GM12878 (cell line): ENCODE results near the gene PLP2. TPM values are rescaled to one million over a fixed set of nuclear protein-coding genes. Genes with fewer than 3 reads are reported as not detected.

Experiments
- ATAC-seq: fragments of 200-7000 bp; cut with Tn5 transposase; 3 replicates; pipeline ENCODE4 v1.9.1; 2020; ENCODE audit warnings: mild to moderate bottlenecking, moderate library complexity
- BruUV-seq: library from RNA; stranded (reverse); fragments of 400-500 nt; replicated peaks from 2 replicates; lab custom pipeline; 2021; lab: Mats Ljungman, UMichigan
- CTCF ChIA-PET: fragments of 300-600 bp; sonication (Branson Sonifier 250); formaldehyde crosslinking; extraction: SDS; loops from one replicate; lab custom pipeline; 2021; ENCODE audit warnings: inconsistent platforms; lab: Yijun Ruan, JAX
- POLR2A ChIA-PET: fragments of 350-600 bp; formaldehyde crosslinking; extraction: SDS; loops from one replicate; lab custom pipeline; 2021; ENCODE audit warnings: inconsistent platforms; lab: Charles Lee
- RAD21 ChIA-PET: fragments of 300-600 bp; sonication (Branson Sonifier 250); formaldehyde crosslinking; loops from one replicate; lab custom pipeline; 2023; ENCODE audit warnings: antibody characterized with exemption; ENCODE audit not compliant: unreplicated experiment; lab: Charles Lee
- SMC1A ChIA-PET: fragments of 300-600 bp; sonication (Branson Sonifier 250); formaldehyde crosslinking; loops from one replicate; lab custom pipeline; 2023; ENCODE audit not compliant: unreplicated experiment, uncharacterized antibody; lab: Charles Lee
- DNase-seq: peaks from one replicate; pipeline ENCODE4 v3.0.0-alpha.2; 2011; ENCODE audit warnings: low read depth, low spot score
- FAIRE-seq: peaks from 3 replicates; lab custom pipeline; 2011; peaks lifted over from hg19 to GRCh38; lab: Jason Lieb, UNC
- H2AFZ ChIP-seq: 2 replicates; pipeline ENCODE4 v1.6.0; 2011; ENCODE audit warnings: low read depth, low read length, control low read depth; ENCODE audit not compliant: control insufficient read depth
- H3K27ac ChIP-seq: 2 replicates; pipeline ENCODE4 v1.5.1; 2011; ENCODE audit warnings: control low read depth; ENCODE audit not compliant: control insufficient read depth, insufficient read depth
- H3K27me3 ChIP-seq, 2 experiments: replicated peaks in 1 of 2; 2 replicates each; pipeline versions ENCODE4 v1.6.0 to v1.6.1; 2011; ENCODE audit warnings: low read length in 1 of 2; ENCODE audit not compliant: control insufficient read depth in 2 of 2, insufficient read depth in 2 of 2
- H3K36me3 ChIP-seq, 2 experiments: 2 replicates each; pipeline ENCODE4 v1.5.1; 2011; ENCODE audit warnings: low read length in 1 of 2; ENCODE audit not compliant: control insufficient read depth in 2 of 2, insufficient read depth in 2 of 2
- H3K4me1 ChIP-seq: 2 replicates; pipeline ENCODE4 v1.6.1; 2011; ENCODE audit warnings: mild to moderate bottlenecking, low read length, moderate library complexity, mixed read lengths; ENCODE audit not compliant: control insufficient read depth, insufficient read depth
- H3K4me2 ChIP-seq: 2 replicates; pipeline ENCODE4 v1.6.0; 2011; ENCODE audit warnings: control low read depth; ENCODE audit not compliant: control insufficient read depth, insufficient read depth
- H3K4me3 ChIP-seq: fragments of 200-600 bp; sonication (generic); 2 replicates; pipeline ENCODE4 v1.5.1; 2016
- H3K79me2 ChIP-seq: 2 replicates; pipeline ENCODE4 v1.6.0; 2011; ENCODE audit warnings: low read length; ENCODE audit not compliant: control insufficient read depth, insufficient read depth
- H3K9ac ChIP-seq: 2 replicates; pipeline ENCODE4 v1.8.0; 2011; ENCODE audit warnings: low read length, control low read depth, mixed read lengths; ENCODE audit not compliant: control insufficient read depth, insufficient read depth
- H3K9me3 ChIP-seq: replicated peaks from 3 replicates; pipeline ENCODE4 v1.5.1; 2011; ENCODE audit warnings: mild to moderate bottlenecking, low read length; ENCODE audit not compliant: control insufficient read depth, insufficient read depth
- H4K20me1 ChIP-seq: 2 replicates; pipeline ENCODE4 v1.6.0; 2011; ENCODE audit not compliant: control insufficient read depth, insufficient read depth
- BACH1 ChIP-seq: fragments of 450-650 bp; IDR thresholded peaks from 2 replicates; pipeline ENCODE4 v1.6.1; 2017; ENCODE audit warnings: mild to moderate bottlenecking, borderline replicate concordance
- CREB1 ChIP-seq: IDR thresholded peaks from 2 replicates; pipeline ENCODE4 v1.6.1; 2012; ENCODE audit warnings: low read depth, mild to moderate bottlenecking, inconsistent platforms
- DPF2 ChIP-seq: fragments of 450-650 bp; IDR thresholded peaks from 2 replicates; pipeline ENCODE4 v1.6.1; 2017; ENCODE audit warnings: mild to moderate bottlenecking
- E2F4 ChIP-seq: IDR thresholded peaks from 2 replicates; pipeline ENCODE4 v1.6.1; 2012; ENCODE audit warnings: low read depth, low read length, improper control_type of control experiment
- EED ChIP-seq: sonication (generic); IDR thresholded peaks from 2 replicates; pipeline ENCODE4 v1.6.1; 2016; ENCODE audit warnings: antibody characterized with exemption, low read depth
- GATAD2B ChIP-seq: fragments of 450-650 bp; conservative IDR thresholded peaks from 2 replicates; pipeline ENCODE4 v1.6.1; 2017; ENCODE audit warnings: low read depth, mild to moderate bottlenecking, moderate library complexity
- IKZF1 ChIP-seq: fragments of 450-650 bp; conservative IDR thresholded peaks from 2 replicates; pipeline ENCODE4 v1.6.1; 2017; ENCODE audit warnings: antibody characterized with exemption, mild to moderate bottlenecking
- LARP7 ChIP-seq: fragments of 450-650 bp; IDR thresholded peaks from 2 replicates; pipeline ENCODE4 v1.6.1; 2017; ENCODE audit warnings: mild to moderate bottlenecking
- NKRF ChIP-seq: fragments of 450-650 bp; conservative IDR thresholded peaks from 2 replicates; pipeline ENCODE4 v1.6.1; 2017; ENCODE audit warnings: mild to moderate bottlenecking, moderate library complexity
- POLR2A ChIP-seq: IDR thresholded peaks from 2 replicates; pipeline ENCODE4 v1.6.1; 2011; ENCODE audit warnings: low read depth, mild to moderate bottlenecking, low read length
- POLR2AphosphoS5 ChIP-seq: IDR thresholded peaks from 2 replicates; pipeline ENCODE4 v1.6.1; 2011; ENCODE audit warnings: mild to moderate bottlenecking, low read length, inconsistent platforms
- RELB ChIP-seq: fragments of 450-650 bp; IDR thresholded peaks from 2 replicates; pipeline ENCODE4 v1.6.1; 2017; ENCODE audit warnings: low read depth, mild to moderate bottlenecking, moderate library complexity
- TAF1 ChIP-seq: IDR thresholded peaks from 2 replicates; pipeline ENCODE4 v1.6.1; 2011; ENCODE audit warnings: mild to moderate bottlenecking, low read depth, low read length, borderline replicate concordance
- ZNF207 ChIP-seq: fragments of 450-650 bp; IDR thresholded peaks from 2 replicates; pipeline ENCODE4 v1.6.1; 2014; ENCODE audit warnings: antibody characterized with exemption, mild to moderate bottlenecking, borderline replicate concordance
- ZZZ3 ChIP-seq: IDR thresholded peaks from 2 replicates; pipeline ENCODE4 v1.6.1; 2011; ENCODE audit warnings: low read depth; ENCODE audit not compliant: control insufficient read depth, insufficient read length
- WGBS: methylation state at CpG from one replicate; pipeline ENCODE4 v1.1.6; 2016; ENCODE audit warnings: low lambda C conversion rate; ENCODE audit not compliant: insufficient replicate concordance, insufficient coverage; ENCODE audit errors: missing lambda C conversion rate; 5-methylcytosine and 5-hydroxymethylcytosine counted together
- in situ Hi-C: fragments of 300-500 bp; cut with MboI; formaldehyde crosslinking; loops from 9 replicates; pipeline ENCODE4 v1.14.3; 2018; ENCODE audit warnings: mixed read lengths
- intact Hi-C: fragments of 100-400 bp; cut with micrococcal nuclease; formaldehyde crosslinking; loops from one replicate; pipeline ENCODE4 v1.14.2; 2022; ENCODE audit not compliant: unreplicated experiment
- polyA plus RNA-seq, 11 experiments: library from polyadenylated mRNA; depleted of rRNA in 4 of 11; unstranded in 6 of 11; stranded (reverse) in 5 of 11; fragments of >200 nt; fragmentation: Nextera tagmentation in 4 of 11; fragmentation: Illumina TruSeq in 1 of 11; extraction: Ambion mirVana in 4 of 11; extraction: Trizol in 1 of 11; gene quantifications; 1 replicate in 1 of 11; 2 replicates in 10 of 11; pipeline versions ENCODE4 v1.2.1 to v1.2.3, GENCODE V29; 2011 to 2016; ENCODE audit warnings: inconsistent platforms in 2 of 11, missing spikeins in 2 of 11, low read depth in 1 of 11
- total RNA-seq, 4 experiments: library from RNA; depleted of rRNA in 3 of 4; stranded (reverse); fragments of >200 nt in 3 of 4; fragmentation: Illumina TruSeq in 1 of 4; extraction: Trizol in 1 of 4; gene quantifications; 2 replicates each; pipeline versions ENCODE4 v1.2.1 to v1.2.3, GENCODE V29; 2013 to 2021

Gene PLP2
- total and polyA plus RNA-seq, 10 of the 15 experiments (the other 5 are each of a cell fraction or from before 2014, with no cell fraction given) = 56.6 to 177 (median 99.3) TPM

DNA sequence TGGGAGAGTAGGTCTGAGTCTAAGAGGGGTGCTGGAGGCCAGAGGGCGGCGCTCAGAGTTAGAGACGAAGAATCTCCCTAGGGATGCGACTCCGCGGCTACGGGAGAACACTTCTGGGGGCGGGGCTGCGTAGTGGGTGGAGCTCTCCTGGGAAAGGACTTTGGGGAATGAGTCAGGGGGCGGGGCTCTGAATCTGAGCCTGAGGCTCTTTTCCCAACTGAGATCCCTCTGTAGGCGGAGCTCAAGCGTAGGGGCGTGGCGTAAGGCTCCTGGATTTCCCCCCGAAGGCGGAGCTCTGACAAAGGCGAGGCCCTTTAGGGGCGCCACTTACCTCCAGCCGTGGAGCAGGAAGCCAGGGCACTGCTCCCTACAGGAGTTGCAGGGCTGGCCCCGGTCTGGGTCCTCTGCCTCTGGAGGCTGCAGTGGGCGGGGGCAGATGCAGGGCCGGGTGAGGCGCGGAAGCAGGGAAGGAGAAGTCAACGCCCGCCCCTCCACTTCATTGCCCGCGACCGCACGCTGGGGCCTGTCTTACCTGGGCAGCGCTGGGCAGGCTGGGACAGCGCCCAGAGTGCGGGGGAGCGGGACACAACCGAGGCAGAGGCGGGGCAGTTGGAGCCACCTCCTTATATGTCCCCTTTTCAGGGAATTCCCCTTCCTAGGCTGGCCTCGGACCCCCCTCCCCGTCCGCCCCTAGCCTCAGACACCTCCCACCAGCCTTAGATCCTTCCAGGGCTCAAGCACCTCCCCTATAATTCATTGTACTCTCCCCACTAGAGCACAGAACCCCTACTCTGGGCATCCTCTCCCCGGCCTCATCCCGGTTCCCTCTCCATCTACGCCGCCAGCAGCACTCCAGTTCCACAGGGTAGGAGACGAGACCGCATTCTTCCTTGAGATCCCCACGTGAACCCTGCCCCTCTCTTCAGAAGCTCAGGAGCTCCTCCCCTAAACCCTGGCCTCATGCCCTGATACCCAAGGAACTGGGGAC is 12.9 kb downstream of the PLP2 start:
- SMC1A ChIA-PET = interaction anchor here (0.6 to 2.1 kb wide), 4 partner anchors 18 to 105 kb away, joined by 3 to 5 read pairs (median 3); partner anchors contain the start of gene WDR45
- DNase-seq (no peak), ATAC-seq (peak; percentile 78), FAIRE-seq (no peak)
- Histone ChIP-seq H3K4me2 (peak overlapping the region; percentile 79; the same call in 1 of the 2 replicates), H3K79me2 (peaks cover 5% of the 10 kb centered on the region), H3K27ac (peak overlapping the region; percentile 55), H3K36me3 (peaks cover 0 to 3% of the 10 kb centered on the region in 2 experiments; a peak in 2 of 4 replicates), H3K9me3 (no peaks in the 10 kb centered on the region; the same call in 2 of the 3 replicates), H3K4me3 (peak overlapping the region; percentile 80), H3K4me1 (peaks cover 1% of the 10 kb centered on the region; the same call in 1 of the 2 replicates), H3K27me3 (no peaks in the 10 kb centered on the region), H2AFZ (no peak overlapping the region), H4K20me1 (no peaks in the 10 kb centered on the region), H3K9ac (peak overlapping the region; percentile 65)
- intact Hi-C loops (no loop called here), in situ Hi-C loops (loop anchor here (10.0 kb wide), 1 partner anchor 380 kb away; the partner anchor contains the start of gene HDAC6)
- POLR2A ChIA-PET = interaction anchor here (0.5 to 3.0 kb wide), 5 partner anchors 13 to 104 kb away, joined by 3 to 21 read pairs (median 4); partner anchors contain the start of gene PLP2
- RAD21 ChIA-PET = interaction anchor here (1.2 to 2.1 kb wide), 4 partner anchors 13 to 84 kb away, joined by 3 to 10 read pairs (median 4); partner anchors contain the start of gene PLP2
- no TSS peak for BruUV-seq
- 41% methylated on average over 42 of the region's 46 CpGs for WGBS
- CTCF ChIA-PET = interaction anchor here (0.9 to 2.5 kb wide), 7 partner anchors 8 to 84 kb away, joined by 3 to 15 read pairs (median 3); no protein-coding TSS in a partner anchor
- peak; percentile 57 for TF ChIP-seq IKZF1
- 0 out of 2 replicates have a peak, but pooled peaks have one; percentile 18 for TF ChIP-seq DPF2
- TF ChIP-seq ZNF207 = no peak
- TF ChIP-seq ZZZ3 = no peak
- peak; percentile 26; the same call in 1 of the 2 replicates for TF ChIP-seq POLR2AphosphoS5
- TF ChIP-seq RELB = no peak
- 0 out of 2 replicates have a peak, but pooled peaks have one; percentile 57 for TF ChIP-seq NKRF
- TF ChIP-seq GATAD2B = peak; percentile 49; the same call in 1 of the 2 replicates
- no peak for TF ChIP-seq TAF1
- no peak; the same call in 1 of the 2 replicates for TF ChIP-seq CREB1
- 0 out of 2 replicates have a peak, but pooled peaks have one; percentile 27 for TF ChIP-seq BACH1
- TF ChIP-seq E2F4 = no peak
- peak; percentile 50; the same call in 1 of the 2 replicates for TF ChIP-seq LARP7
- no peak for TF ChIP-seq EED
- TF ChIP-seq POLR2A = peak; percentile 50; the same call in 1 of the 2 replicates
